Lower leg skin (tissue), 4 donors: ENCODE results near the gene ASB1. TPM values are rescaled to one million over a fixed set of nuclear protein-coding genes. Genes with fewer than 3 reads are reported as not detected.

Experiments used
- DNase-seq, 2 donors: peaks; one replicate each; pipeline ENCODE4 v3.0.0-alpha.2; 2019; ENCODE audit warnings: low spot score in 2 of 2
- H3K4me3 ChIP-seq: fragments of 200-600 bp; sonication (generic); 2 replicates; pipeline ENCODE4 v1.5.1; 2017; ENCODE audit warnings: mild to moderate bottlenecking, low read depth; ENCODE audit not compliant: poor library complexity, severe bottlenecking
- POLR2A ChIP-seq, 2 donors: fragments of 450-650 bp; IDR thresholded peaks; one replicate each; pipeline ENCODE4 v1.6.1; 2016 to 2017; ENCODE audit warnings: antibody characterized with exemption in 2 of 2, mild to moderate bottlenecking in 1 of 2, moderate library complexity in 1 of 2
- WGBS, 2 donors: methylation state at CpG; one replicate each; pipeline ENCODE4 v1.1.5; 2018; 5-methylcytosine and 5-hydroxymethylcytosine counted together
- intact Hi-C: fragments of 100-400 bp; cut with DNase I; formaldehyde crosslinking; loops from one replicate; pipeline ENCODE4 v1.15.0; 2023; ENCODE audit warnings: low total_unique reads
- total RNA-seq, 4 donors: library from RNA; depleted of rRNA; stranded (reverse); fragments of >200 nt; gene quantifications; one replicate each; pipeline ENCODE4 v1.1.0, GENCODE V29; 2016
- TF ChIP-seq, protein P1 (sequence below), 3 donors: fragments of 450-650 bp; IDR thresholded peaks; one replicate each; pipeline ENCODE4 v1.5.1; 2016; ENCODE audit warnings: antibody characterized with exemption in 3 of 3, mild to moderate bottlenecking in 3 of 3, moderate library complexity in 2 of 3

ASB1 gene
- total RNA-seq, 4 donors from 2014 or later: 16.6 to 32.9 (median 21.0) TPM

DNA sequence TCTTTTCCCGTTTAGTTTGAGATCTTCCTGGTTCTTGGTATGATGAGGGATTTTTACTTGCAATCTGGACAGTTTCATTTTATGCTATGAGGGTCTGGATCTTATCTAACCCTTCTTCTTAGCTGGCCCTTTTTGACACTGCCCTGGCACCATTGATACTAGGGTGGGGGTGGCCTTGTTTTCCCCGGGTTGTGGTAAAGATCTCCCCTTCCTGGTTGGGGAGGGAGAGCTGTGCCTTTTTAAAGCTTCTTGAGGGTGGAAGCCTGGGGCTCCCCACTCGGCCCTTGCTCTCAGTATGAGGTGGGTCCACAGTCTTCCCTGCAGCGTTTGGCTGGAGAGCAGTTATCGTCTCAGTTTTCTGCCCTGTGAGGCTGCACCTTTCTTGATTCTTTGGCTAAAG lies 66.1 kb downstream of the ASB1 start:
- 56 to 60% methylated on average over 5 of the region's 5 CpGs for WGBS, 2 donors
- no peak overlapping the region for H3K4me3 ChIP-seq
- intact Hi-C loops: no loop called here
- TF ChIP-seq, protein P1, sequence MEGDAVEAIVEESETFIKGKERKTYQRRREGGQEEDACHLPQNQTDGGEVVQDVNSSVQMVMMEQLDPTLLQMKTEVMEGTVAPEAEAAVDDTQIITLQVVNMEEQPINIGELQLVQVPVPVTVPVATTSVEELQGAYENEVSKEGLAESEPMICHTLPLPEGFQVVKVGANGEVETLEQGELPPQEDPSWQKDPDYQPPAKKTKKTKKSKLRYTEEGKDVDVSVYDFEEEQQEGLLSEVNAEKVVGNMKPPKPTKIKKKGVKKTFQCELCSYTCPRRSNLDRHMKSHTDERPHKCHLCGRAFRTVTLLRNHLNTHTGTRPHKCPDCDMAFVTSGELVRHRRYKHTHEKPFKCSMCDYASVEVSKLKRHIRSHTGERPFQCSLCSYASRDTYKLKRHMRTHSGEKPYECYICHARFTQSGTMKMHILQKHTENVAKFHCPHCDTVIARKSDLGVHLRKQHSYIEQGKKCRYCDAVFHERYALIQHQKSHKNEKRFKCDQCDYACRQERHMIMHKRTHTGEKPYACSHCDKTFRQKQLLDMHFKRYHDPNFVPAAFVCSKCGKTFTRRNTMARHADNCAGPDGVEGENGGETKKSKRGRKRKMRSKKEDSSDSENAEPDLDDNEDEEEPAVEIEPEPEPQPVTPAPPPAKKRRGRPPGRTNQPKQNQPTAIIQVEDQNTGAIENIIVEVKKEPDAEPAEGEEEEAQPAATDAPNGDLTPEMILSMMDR (IDR thresholded peaks at IDR 0.05): no peak
- no peak for TF ChIP-seq POLR2A (IDR thresholded peaks at IDR 0.05)
- peak in 1 of 2 donors; percentile 43 for DNase-seq

DNA sequence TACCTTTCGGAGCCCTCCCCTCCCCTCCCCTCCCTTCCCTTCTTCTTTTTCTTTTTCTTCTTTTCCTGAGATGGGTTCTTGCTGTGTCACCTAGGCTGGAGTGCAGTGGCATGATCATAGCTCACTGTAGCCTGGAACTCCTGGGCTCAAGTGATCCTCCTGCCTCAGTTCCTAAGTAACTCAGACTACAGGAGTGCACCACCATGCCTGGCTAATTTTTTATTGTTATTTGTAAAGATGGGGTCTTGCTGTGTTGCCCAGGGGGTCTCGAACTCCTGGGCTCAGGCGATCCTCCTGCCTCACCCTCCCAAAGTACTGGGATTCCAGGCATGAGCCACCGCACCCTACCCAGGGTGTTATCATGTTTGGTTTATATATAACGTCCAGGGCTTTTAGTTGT lies 66.7 kb downstream of the ASB1 start:
- no peak overlapping the region for H3K4me3 ChIP-seq
- 87 to 96% methylated on average over 5 of the region's 5 CpGs for WGBS, 2 donors
- intact Hi-C loops: no loop called here
- no peak for DNase-seq
- no peak for TF ChIP-seq POLR2A (IDR thresholded peaks at IDR 0.05)
- TF ChIP-seq, protein P1 (IDR thresholded peaks at IDR 0.05): no peak

DNA sequence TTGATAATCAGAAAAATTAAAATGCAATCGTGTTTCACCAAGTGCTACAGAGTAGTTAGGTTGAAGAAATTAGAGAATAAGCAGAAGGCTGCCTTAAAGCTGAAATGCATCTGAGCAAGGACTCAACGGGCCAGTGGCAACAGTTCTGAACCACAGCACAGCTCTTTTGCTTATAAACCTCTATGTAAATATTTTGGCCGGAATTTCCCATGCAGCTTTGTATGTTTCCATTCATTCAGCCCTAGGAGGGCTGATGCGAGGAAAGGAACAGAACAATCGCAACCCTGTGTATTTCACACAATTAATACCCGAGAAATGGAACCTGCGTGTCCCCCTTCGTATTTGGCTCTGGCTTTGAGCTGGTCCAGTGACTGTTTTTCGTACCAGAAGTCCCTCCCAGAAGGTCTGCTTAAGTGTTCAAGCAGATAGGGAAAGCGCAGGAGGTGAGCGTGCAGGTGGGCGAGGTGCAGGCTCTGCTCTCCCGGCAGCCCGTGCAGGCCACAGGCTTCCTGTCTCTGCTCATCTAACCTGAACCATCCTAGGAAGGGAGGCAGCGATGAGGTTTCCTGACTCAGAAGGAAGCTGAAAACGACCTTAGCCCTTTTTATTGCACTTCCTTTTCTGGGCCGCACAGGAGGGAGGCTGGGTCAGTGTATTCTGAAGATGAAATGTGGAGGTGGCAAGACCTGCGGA lies 67.3 kb downstream of the ASB1 start:
- DNase-seq: peak in 1 of 2 donors; percentile 40
- intact Hi-C loops: no loop called here
- TF ChIP-seq, protein P1 (IDR thresholded peaks at IDR 0.05): no peak
- TF ChIP-seq POLR2A (IDR thresholded peaks at IDR 0.05): no peak
- no peak overlapping the region for H3K4me3 ChIP-seq
- 72 to 81% methylated on average over 18 of the region's 18 CpGs for WGBS, 2 donors

DNA sequence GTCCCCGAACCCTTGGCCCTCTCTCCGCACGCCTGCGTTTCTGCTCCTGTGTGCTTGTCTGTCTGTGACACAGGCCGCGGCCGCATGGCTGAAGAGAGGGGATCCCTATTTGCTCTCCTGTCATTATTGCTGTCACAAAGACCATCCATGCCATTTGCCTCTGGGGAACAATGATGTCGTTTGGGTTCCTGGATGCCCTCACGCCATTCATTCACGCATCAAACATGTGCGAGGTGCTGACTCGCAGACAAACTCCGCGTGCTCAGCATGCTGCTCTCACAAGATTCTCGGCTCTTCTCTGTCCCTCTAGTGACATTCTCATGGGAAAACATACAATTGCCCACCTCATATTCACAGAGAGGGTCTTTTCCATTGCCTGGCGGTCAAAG lies 67.8 kb downstream of the ASB1 start:
- intact Hi-C loops: no loop called here

DNA sequence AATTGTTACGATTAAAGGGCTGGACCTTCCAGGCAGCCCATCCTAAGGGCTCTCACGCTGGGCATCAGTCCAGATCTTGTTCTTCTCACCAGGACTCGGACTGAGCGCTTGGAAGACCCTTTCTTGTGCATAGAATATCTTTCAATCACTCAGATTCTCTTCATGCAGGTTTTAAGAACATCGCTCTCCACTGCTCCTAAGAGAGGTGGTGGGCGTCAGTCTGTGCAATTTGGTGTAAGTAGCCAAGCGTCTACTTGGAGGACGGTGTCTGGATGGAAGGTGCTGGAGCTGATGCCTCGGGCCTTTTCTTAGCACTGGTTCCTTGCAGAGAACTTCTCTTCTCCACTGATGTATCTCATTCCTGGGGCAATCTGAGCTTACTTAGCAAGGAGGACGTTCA lies 68.7 kb downstream of the ASB1 start:
- H3K4me3 ChIP-seq: no peak overlapping the region
- peak in 1 of 2 donors; percentile 70 for DNase-seq
- WGBS, 2 donors: 93 to 94% methylated on average over 10 of the region's 10 CpGs
- TF ChIP-seq POLR2A (IDR thresholded peaks at IDR 0.05): no peak
- TF ChIP-seq, protein P1 (IDR thresholded peaks at IDR 0.05): no peak
- intact Hi-C loops: no loop called here

More for the DNA sequence above, 67.8 kb downstream of the ASB1 start:
- TF ChIP-seq, protein P1 (IDR thresholded peaks at IDR 0.05): no peak
- no peak for TF ChIP-seq POLR2A (IDR thresholded peaks at IDR 0.05)
- whole genome bisulfite sequencing, 2 donors: 90 to 95% methylated on average over 16 of the region's 16 CpGs
- DNase-seq: peak in 1 of 2 donors; percentile 52
- no peak overlapping the region for H3K4me3 ChIP-seq
